Measurements from ENCODE around the gene SFXN1.
"Not testable (repeated sequence)": the region's sequence is repeated elsewhere in the genome, so short reads cannot be mapped to it uniquely, and the experiment has no call there.

Gene SFXN1

GRCh38 chr5:175478384-175479124 lies at the start of gene SFXN1:
TSS of gene SFXN1 (plus strand) at chr5:175478560. CDS start at chr5:175492104, 13,544 bp downstream.
- peak; percentile 82 for DNase-seq

DNA sequence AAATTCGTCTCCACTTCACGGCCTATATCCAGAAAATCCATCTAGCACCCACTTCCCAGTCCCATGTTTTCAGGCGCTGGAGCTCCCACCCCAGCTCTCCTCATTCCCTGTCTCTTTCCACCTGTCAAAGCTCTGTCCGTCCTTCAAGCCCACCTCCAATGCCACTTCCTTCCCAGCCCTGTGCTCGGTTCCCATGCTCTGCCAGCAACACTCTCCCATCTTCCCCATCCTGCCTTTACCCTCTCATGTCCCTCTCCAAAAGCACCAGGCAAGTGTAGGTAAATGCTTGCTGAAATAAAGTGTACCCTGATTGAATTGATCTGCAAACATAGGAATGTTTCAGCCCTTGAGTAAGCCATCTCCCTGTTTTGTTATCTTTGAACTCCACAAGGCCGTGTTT lies 43.6 kb upstream of the SFXN1 start:
- no peak for DNase-seq

- DNase-seq: no peak
Measured at GRCh38 chr5:175436359-175436758, 42.0 kb upstream of the SFXN1 start.

DNA sequence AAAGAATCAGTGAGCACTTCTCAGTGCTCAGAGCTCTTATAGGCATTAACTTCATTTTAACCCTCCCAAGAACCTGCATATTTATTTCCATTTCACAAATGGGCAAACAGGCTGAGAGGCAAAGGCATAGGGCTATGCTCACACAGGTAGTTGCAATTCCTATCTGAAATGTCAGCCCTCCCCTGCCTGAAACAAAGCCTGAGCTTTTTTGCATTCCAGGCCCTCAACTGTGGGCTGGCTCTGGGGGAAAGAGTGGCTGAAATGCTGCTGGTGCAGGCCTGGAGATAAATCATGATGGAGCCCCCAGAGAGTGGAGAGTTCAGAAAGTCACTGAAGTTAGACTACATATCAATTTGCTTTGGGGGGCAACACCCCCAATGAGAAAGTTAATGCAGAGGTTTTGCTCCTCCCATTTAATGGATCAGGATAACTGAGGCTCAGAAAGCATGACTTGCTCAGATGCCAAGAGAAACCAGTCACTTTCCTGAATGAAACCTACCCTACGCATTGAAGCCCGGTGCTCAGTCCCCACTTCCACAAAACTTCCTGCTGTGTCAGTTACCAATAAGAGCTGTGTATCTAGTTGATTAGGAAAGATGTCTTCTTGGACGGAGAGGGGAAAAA lies 40.0 kb upstream of the SFXN1 start:
- DNase-seq: no peak

- DNase-seq: no peak
Measured at GRCh38 chr5:175443514-175444059, 34.8 kb upstream of the SFXN1 start.

GRCh38 chr5:175444060-175444904 lies 34.1 kb upstream of the SFXN1 start, which contains the start of gene DRD1:
TSS of gene DRD1 (minus strand) at chr5:175444182. CDS start at chr5:175443099, 1,083 bp downstream.
- peak; percentile 25 for DNase-seq

- DNase-seq: no peak
Measured at GRCh38 chr5:175444905-175445456, 33.4 kb upstream of the SFXN1 start.

DNA sequence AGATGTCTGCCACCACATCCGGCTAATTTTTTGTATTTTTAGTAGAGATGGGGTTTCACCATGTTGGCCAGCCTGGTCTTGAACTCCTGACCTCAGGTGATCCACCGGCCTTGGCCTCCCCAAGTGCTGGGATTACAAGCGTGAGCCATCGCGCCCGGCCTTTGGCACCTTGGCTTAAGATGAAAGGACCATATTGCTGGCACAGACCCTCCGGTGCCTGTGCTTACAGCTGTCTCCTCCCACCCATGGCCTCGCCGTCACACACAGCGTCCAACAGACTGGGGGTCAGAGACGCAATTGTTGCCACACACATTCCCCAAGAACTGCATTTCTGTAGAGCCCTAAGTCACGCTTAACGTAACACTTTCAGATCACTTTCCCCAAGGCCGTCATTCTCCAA lies 32.0 kb upstream of the SFXN1 start:
- DNase-seq: not testable (repeated sequence)

GRCh38 chr5:175447571-175447970 lies 30.8 kb upstream of the SFXN1 start:
- DNase-seq: no peak

DNA sequence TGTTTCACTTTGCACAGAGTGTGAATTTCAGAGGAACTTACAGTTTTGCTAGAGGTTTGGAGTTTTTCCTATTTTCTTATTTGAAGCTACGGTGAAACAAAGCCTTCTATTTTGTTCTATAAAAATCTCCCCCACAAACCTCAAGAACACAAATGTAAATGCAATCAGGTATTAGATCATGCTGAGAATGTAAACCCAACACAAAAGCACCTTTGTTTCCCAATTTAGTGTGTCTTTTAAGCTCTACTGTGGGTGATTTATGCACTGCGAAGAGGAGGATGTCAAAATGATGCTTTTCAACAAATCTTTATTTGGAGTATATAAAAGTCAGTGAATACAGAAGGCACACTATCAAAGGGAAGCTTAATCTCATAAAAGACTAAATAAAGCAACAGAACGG lies 30.1 kb upstream of the SFXN1 start:
- no peak for DNase-seq

DNA sequence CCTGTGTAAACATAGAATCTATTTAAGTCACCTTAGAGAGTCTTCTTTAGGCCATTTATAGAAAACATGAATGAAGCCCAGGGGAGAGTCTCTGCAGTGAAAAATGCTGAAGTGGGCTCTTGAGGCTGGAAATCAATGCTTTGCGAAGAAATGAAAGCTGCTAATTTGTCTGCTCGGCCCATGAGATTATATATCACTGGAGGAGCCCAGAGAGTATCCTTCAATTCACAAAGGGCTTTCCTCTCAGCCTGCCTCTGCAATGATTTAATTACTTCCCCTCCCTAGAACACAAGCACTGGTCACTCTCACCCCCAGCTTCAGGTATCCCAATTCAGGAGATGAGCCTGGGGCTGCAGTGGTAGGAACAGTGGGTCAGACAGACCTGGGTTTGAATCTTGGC lies 26.2 kb upstream of the SFXN1 start:
- no peak for DNase-seq

DNA sequence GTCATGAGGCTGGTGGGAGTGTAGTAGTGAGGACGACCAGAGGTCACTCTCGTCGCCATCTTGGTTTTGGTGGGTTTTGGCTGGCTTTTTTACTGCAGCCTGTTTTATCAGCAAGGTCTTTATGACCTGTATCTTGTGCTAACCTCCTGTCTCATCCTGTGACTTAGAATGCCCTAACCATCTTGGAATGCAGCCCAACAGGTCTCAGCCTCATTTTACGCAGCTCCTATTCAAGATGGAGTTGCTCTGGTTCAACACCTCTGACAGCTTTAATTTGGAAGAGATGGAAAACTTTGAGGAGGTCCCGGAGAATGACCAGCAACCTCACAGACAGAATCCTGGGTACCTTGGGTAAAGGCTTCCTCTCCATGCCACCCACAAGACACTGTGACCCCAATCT lies 24.0 kb upstream of the SFXN1 start:
- DNase-seq: not testable (repeated sequence)

GRCh38 chr5:175456105-175456742 lies 22.1 kb upstream of the SFXN1 start:
- DNase-seq: no peak

DNA sequence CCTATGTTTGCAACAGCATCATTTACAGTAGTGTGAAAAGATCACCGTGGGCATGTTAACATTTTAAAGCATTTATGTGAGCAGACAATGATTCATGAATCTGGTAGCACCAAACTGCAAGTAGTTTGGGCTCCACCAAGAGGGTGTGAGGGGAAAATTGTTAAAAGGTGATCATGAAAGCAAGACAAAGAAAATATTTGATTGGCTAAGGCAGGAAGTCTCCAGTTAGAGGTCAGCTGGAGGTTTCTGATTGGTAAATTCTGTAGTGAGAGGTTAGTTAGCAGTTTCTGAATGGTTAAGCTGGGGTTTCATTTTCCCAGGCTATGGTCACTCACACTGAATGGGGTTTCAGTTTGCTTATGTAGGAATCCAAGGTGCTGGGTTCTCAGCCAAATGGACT lies 20.9 kb upstream of the SFXN1 start:
- no peak for DNase-seq

GRCh38 chr5:175460126-175460525 lies 18.2 kb upstream of the SFXN1 start:
- no peak for DNase-seq

DNA sequence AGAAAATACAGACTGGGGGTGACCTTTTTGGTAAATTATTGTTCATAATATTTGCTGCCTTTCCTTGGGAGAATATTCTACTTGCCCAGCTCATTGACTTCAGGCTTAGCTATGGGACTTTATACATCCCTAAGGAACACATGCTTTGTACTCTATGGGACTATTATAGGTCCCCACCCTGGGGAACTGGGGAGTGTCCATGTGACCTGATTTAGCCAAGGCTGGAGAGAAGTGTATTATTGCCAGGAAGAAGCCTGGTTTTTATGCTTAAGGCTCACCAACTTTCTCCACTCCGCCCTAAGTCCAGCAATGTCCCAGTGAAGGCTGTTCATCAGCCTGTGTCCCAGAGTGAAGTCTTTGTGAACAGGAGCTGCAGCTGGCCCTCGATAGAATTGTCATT lies 17.8 kb upstream of the SFXN1 start:
- DNase-seq: no peak

DNA sequence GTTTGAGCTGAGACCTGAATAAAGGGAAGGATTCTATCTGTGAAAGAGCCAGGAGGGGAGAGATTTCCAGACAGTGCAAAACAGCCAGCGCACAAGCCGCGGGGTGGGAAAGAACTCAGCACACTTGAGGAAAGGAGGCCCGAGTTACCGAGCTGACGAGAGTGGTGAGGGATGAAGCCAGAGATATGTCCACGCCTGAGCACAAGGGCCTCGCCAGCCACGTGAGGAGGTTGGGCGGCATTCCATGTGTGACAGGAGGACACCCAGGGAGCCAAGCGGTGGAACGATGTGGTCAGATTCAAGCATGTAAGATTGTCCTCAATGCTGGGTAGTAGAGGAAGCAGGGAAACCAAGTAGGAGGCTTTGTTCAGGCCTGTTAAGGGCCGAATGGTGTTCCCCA lies 17.0 kb upstream of the SFXN1 start:
- no peak for DNase-seq

DNA sequence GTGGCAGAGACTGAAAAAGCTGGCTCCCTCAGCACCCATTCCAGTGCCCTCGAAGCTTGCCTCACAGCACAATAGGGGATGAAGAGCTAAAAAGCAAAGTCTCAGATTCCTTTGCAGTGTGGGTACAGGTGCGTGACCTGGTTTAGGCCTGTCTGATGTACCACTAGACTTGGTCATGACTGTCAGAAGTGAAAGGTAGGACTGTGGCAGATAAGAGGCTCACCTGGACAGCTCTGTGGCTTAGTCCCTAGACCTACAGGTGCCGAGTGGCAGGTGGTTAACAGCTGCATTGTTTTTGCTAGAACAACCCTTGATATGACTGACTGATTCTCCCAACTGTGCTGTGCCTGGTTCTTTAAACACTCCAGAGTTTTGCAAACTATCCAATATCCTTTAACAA lies 14.7 kb upstream of the SFXN1 start:
- no peak for DNase-seq

DNA sequence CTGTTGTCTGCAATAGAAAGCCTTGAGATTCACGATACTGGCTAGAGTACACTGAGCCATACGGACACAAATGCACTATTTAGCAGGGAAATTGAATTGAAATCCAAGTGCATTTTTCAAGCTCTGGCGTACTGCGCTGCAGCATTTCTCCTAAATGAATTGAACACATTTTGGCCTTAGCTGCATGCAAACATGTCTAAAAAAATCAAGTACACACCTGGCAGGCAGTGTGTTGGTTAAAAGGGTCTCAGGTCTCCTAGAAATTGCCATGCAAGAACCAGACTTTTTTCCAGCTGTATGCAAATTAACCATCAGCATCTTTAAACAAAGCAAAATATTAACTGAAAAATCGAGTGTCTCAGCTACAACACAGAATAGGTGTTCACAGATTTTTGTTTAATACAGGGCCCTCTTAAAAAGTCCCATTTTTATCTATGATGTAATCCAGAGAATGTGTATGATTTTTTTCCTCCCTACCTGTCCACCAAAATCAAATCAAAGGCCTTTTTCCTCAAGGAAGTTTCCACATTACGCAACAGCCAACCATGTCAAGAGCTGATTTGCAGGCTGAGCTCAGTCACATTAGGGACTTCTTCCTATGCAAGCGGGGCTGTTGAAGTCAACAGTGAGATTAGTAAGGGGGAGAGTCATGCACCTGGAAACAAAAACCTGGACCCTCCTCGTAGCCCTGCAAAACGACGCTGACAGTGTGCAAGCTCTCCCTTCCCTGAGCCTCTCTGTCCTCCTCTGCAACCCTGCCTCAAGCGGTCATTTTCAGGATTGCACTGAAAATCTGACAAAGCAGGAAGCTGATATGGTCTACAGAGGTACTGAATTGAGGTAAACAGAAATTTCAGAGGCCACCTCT lies 14.1 kb upstream of the SFXN1 start:
- peak; percentile 70 for DNase-seq

DNA sequence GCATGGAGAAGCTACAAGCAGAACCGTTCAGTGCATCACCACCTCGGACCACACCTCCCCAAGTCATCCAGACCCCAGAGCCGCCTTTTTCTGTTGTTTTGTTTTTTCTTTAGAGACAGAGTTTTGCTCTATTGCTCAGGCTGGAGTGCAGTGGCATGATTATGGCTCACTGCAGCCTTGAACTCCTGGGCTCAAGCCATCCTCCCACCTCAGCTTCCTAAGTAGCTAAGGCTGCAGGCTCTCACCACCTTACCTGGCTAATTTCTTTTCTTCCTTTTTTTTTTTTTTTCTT lies 13.5 kb upstream of the SFXN1 start:
- no peak for DNase-seq

DNA sequence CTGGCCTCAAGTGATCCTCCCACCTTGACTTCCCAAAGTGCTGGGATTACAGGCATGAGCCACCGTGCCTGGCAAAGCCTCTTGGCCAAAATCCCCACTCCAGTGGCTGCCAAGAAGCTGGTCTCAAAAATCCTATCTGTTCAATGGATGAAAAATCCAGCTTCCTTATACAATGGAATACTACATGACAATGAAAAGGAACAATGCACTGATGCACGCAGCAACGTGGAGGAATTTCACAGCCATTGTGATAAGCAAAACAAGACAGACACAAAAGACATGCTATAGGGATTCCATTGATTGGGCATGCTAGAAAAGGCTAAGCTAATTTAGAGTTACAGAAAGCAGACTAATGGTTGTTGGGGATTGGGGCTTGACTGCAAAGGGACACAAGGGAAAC lies 13.1 kb upstream of the SFXN1 start:
- no peak for DNase-seq

All from stimulated activated CD4-positive, alpha-beta T cell treated with anti-CD3 and anti-CD28 coated beads, Interleukin-1b, Interleukin-23, amount 100 ng/mL, for 48 hours (primary cell).